Muscle layer of colon (tissue), 2 donors: ENCODE results near the gene MEGF8.

Experiments
- H3K27ac ChIP-seq: one replicate; pipeline ENCODE4 v1.7.0; 2013; ENCODE audit warnings: low read depth, mild to moderate bottlenecking, low read length, moderate library complexity
- H3K27me3 ChIP-seq, 2 donors: one replicate each; pipeline ENCODE4 v1.7.0; 2013; ENCODE audit warnings: low read length in 2 of 2, mild to moderate bottlenecking in 2 of 2; ENCODE audit not compliant: insufficient read depth in 2 of 2, control insufficient read depth in 1 of 2
- H3K36me3 ChIP-seq: one replicate; pipeline ENCODE4 v1.7.0; 2013; ENCODE audit warnings: mild to moderate bottlenecking, low read length; ENCODE audit not compliant: insufficient read depth
- H3K4me1 ChIP-seq: one replicate; pipeline ENCODE4 v1.7.0; 2013; ENCODE audit warnings: mild to moderate bottlenecking, low read length; ENCODE audit not compliant: insufficient read depth
- H3K4me3 ChIP-seq, 2 donors: one replicate each; pipeline ENCODE4 v1.7.0; 2013; ENCODE audit warnings: low read length in 2 of 2, low read depth in 1 of 2, mild to moderate bottlenecking in 1 of 2, moderate library complexity in 1 of 2
- H3K9ac ChIP-seq: one replicate; pipeline ENCODE4 v1.7.0; 2013; ENCODE audit warnings: low read length
- H3K9me3 ChIP-seq: one replicate; pipeline ENCODE4 v1.7.0; 2013; ENCODE audit warnings: mild to moderate bottlenecking, low read length
- donor health status: abdominal sarcoma.
- donor health status: Adenocarcinoma of cecum.

Gene MEGF8

DNA sequence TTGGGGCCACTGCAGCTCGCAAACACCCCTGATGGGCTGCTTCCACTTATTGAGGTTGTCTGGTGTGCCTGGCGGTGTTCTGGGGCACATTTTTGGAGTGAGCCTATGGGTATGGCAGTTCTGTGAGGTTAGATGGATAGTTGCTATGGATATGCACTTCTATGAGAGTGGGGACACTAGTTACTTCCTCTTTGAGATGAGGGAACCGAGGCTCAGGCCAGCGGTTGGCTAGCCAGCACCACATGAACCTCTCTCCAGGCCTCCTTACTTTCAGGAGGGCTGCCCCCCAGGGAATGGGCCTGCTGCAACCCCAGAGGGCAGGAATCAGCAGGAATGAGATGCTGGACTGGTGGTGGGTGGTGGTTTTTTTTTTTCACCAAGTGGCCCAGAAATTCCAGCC is 37.0 kb upstream of the MEGF8 start:
- Histone ChIP-seq H3K4me1 (peaks cover 24% of the 10 kb centered on the region), H3K27ac (no peak overlapping the region), H3K4me3 (no peak overlapping the region), H3K9ac (no peak overlapping the region), H3K27me3 (no peaks in the 10 kb centered on the region), H3K36me3 (peaks cover 62% of the 10 kb centered on the region), H3K9me3 (no peaks in the 10 kb centered on the region)

DNA sequence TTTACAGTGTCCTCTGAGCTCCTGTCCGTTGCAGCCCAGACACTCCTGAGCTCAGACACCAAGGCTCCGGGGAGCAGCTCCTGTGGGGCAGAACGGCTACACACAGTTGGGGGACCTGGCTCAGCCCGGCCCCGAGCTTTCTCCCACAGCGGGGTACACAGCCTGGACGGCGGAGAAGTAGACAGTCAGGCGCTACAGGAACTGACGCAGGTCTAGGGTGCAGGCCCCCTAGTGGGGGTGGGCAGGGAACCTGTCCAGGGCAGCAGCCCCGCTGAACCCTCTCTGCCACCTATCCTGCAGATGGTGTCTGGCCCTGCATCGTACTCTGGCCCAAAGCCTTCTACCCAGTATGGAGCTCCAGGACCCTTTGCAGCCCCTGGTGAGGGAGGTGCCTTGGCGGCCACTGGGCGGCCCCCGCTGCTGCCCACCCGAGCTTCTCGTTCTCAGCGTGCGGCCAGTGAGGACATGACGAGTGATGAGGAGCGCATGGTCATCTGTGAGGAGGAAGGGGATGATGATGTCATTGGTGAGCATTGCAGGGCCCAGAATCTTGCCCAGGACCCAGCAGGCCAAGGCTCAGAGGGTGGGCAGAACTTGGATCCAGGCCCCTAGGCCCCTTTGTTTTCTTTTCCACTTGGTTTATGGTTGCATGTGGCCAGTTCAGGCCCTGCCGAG is 36.4 kb upstream of the MEGF8 start:
- Histone ChIP-seq H3K36me3 (peaks cover 63% of the 10 kb centered on the region), H3K27me3 (no peaks in the 10 kb centered on the region), H3K4me1 (peaks cover 23% of the 10 kb centered on the region), H3K4me3 (no peak overlapping the region), H3K27ac (no peak overlapping the region), H3K9ac (no peak overlapping the region), H3K9me3 (no peaks in the 10 kb centered on the region)

GRCh38 chr19:42289556-42290041 is 35.8 kb upstream of the MEGF8 start:
- peaks cover 68% of the 10 kb centered on the region for H3K36me3 ChIP-seq
- no peak overlapping the region for H3K27ac ChIP-seq
- H3K9me3 ChIP-seq: no peaks in the 10 kb centered on the region
- peaks cover 23% of the 10 kb centered on the region for H3K4me1 ChIP-seq
- no peak overlapping the region for H3K4me3 ChIP-seq
- no peaks in the 10 kb centered on the region for H3K27me3 ChIP-seq
- H3K9ac ChIP-seq: no peak overlapping the region

GRCh38 chr19:42290136-42290522 is 35.3 kb upstream of the MEGF8 start:
- Histone ChIP-seq H3K27me3 (no peaks in the 10 kb centered on the region), H3K9ac (no peak overlapping the region), H3K27ac (no peak overlapping the region), H3K9me3 (no peaks in the 10 kb centered on the region), H3K4me1 (peaks cover 18% of the 10 kb centered on the region), H3K36me3 (peaks cover 69% of the 10 kb centered on the region), H3K4me3 (no peak overlapping the region)

DNA sequence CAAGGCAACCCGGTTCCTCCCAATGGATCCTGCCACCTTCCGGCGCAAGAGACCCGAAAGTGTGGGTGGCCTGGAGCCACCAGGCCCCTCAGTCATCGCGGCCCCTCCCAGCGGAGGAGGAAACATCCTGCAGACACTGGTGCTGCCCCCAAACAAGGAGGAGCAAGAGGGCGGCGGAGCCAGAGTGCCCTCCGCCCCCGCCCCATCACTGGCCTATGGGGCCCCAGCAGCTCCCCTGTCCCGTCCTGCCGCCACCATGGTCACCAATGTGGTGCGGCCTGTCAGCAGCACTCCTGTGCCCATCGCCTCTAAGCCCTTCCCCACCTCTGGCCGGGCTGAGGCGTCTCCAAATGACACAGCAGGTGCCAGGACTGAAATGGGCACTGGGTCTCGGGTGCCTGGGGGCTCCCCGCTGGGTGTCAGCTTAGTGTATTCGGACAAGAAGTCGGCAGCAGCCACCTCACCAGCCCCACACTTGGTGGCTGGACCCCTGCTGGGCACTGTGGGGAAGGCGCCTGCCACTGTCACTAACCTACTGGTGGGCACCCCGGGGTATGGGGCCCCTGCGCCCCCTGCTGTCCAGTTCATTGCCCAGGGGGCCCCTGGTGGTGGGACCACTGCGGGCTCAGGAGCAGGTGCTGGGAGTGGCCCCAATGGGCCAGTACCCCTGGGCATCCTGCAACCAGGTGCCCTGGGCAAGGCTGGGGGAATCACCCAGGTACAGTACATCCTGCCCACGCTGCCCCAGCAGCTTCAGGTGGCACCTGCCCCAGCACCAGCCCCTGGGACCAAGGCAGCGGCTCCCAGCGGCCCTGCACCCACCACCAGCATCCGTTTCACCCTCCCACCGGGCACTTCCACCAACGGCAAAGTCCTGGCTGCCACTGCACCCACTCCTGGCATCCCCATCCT is 34.7 kb upstream of the MEGF8 start:
- Histone ChIP-seq H3K9me3 (no peaks in the 10 kb centered on the region), H3K36me3 (peaks cover 69% of the 10 kb centered on the region), H3K27me3 (no peaks in the 10 kb centered on the region), H3K4me1 (peaks cover 12% of the 10 kb centered on the region), H3K27ac (no peak overlapping the region), H3K9ac (no peak overlapping the region), H3K4me3 (no peak overlapping the region)

- H3K9ac ChIP-seq: no peak overlapping the region
- H3K27ac ChIP-seq: no peak overlapping the region
- H3K4me3 ChIP-seq: no peak overlapping the region
- no peaks in the 10 kb centered on the region for H3K9me3 ChIP-seq
- H3K27me3 ChIP-seq: no peaks in the 10 kb centered on the region
- peaks cover 5% of the 10 kb centered on the region for H3K4me1 ChIP-seq
- H3K36me3 ChIP-seq: peaks cover 69% of the 10 kb centered on the region
Measured at GRCh38 chr19:42291435-42291810, 34.0 kb upstream of the MEGF8 start.

GRCh38 chr19:42292042-42292960 is 33.1 kb upstream of the MEGF8 start:
- Histone ChIP-seq H3K27ac (no peak overlapping the region), H3K9me3 (no peaks in the 10 kb centered on the region), H3K36me3 (peaks cover 65% of the 10 kb centered on the region), H3K9ac (no peak overlapping the region), H3K27me3 (no peaks in the 10 kb centered on the region), H3K4me1 (no peaks in the 10 kb centered on the region), H3K4me3 (no peak overlapping the region)

GRCh38 chr19:42292963-42293362 is 32.5 kb upstream of the MEGF8 start:
- Histone ChIP-seq H3K36me3 (peaks cover 58% of the 10 kb centered on the region), H3K4me3 (no peak overlapping the region), H3K27me3 (no peaks in the 10 kb centered on the region), H3K9me3 (no peaks in the 10 kb centered on the region), H3K4me1 (no peaks in the 10 kb centered on the region), H3K27ac (no peak overlapping the region), H3K9ac (no peak overlapping the region)

- no peaks in the 10 kb centered on the region for H3K9me3 ChIP-seq
- H3K27me3 ChIP-seq: no peaks in the 10 kb centered on the region
- no peak overlapping the region for H3K4me3 ChIP-seq
- H3K4me1 ChIP-seq: no peaks in the 10 kb centered on the region
- H3K36me3 ChIP-seq: peaks cover 52% of the 10 kb centered on the region
- no peak overlapping the region for H3K27ac ChIP-seq
- H3K9ac ChIP-seq: no peak overlapping the region
Measured at GRCh38 chr19:42293540-42293939, 31.9 kb upstream of the MEGF8 start.

- no peaks in the 10 kb centered on the region for H3K4me1 ChIP-seq
- no peaks in the 10 kb centered on the region for H3K27me3 ChIP-seq
- H3K36me3 ChIP-seq: peaks cover 48% of the 10 kb centered on the region
- no peak overlapping the region for H3K27ac ChIP-seq
- no peak overlapping the region for H3K4me3 ChIP-seq
- no peaks in the 10 kb centered on the region for H3K9me3 ChIP-seq
- H3K9ac ChIP-seq: no peak overlapping the region
Measured at GRCh38 chr19:42293948-42294347, 31.5 kb upstream of the MEGF8 start.
